GM18951 (cell line): ENCODE results near the gene CYP2S1.
"Not testable (repeated sequence)": the region's sequence is repeated elsewhere in the genome, so short reads cannot be mapped to it uniquely, and the experiment has no call there.

ENCODE experiments used
- POLR2A ChIP-seq: IDR thresholded peaks from 4 replicates; pipeline ENCODE4 v1.6.1; 2011; ENCODE audit warnings: mild to moderate bottlenecking; ENCODE audit not compliant: insufficient read length, insufficient read depth; ENCODE audit errors: extremely low read depth
- in situ Hi-C: fragments of 300-500 bp; cut with MboI; formaldehyde crosslinking; loops from one replicate; pipeline ENCODE4 v1.12.0; 2022; ENCODE audit warnings: low sequenced_read_pairs, mixed read lengths, inconsistent platforms; ENCODE audit not compliant: unreplicated experiment

The CYP2S1 gene

GRCh38 chr19:41192574-41193429 lies at the start of gene CYP2S1:
TSS of gene CYP2S1 (plus strand) at chr19:41193219. CDS start at chr19:41193265, 46 bp downstream.
- TF ChIP-seq POLR2A, result peak; percentile 21
- in situ Hi-C loops, result no loop called here

GRCh38 chr19:41144403-41144802 lies 48.6 kb upstream of the CYP2S1 start:
- TF ChIP-seq POLR2A, result no peak
- in situ Hi-C loops, result loop anchor here (25.0 kb wide), 1 partner anchor 482 kb away; no protein-coding TSS in a partner anchor

GRCh38 chr19:41149831-41150230 lies 43.2 kb upstream of the CYP2S1 start:
- TF ChIP-seq POLR2A, result no peak
- in situ Hi-C loops, result loop anchor here (25.0 kb wide), 1 partner anchor 488 kb away; no protein-coding TSS in a partner anchor

GRCh38 chr19:41150986-41151385 lies 42.0 kb upstream of the CYP2S1 start:
- in situ Hi-C loops, result not testable (repeated sequence)

- in situ Hi-C loops, result no loop called here
- TF ChIP-seq POLR2A, result no peak
Measured at GRCh38 chr19:41154060-41154459, 39.0 kb upstream of the CYP2S1 start.

- in situ Hi-C loops, result no loop called here
- TF ChIP-seq POLR2A, result no peak
Measured at GRCh38 chr19:41156207-41156606, 36.8 kb upstream of the CYP2S1 start.

GRCh38 chr19:41159881-41160280 lies 33.1 kb upstream of the CYP2S1 start:
- in situ Hi-C loops, result no loop called here
- no peak for TF ChIP-seq POLR2A

GRCh38 chr19:41161903-41162302 lies 31.1 kb upstream of the CYP2S1 start:
- in situ Hi-C loops, result no loop called here

GRCh38 chr19:41166944-41167804 lies 25.8 kb upstream of the CYP2S1 start:
- TF ChIP-seq POLR2A, result no peak
- in situ Hi-C loops, result no loop called here

More at GRCh38 chr19:41161903-41162302, 31.1 kb upstream of the CYP2S1 start:
- TF ChIP-seq POLR2A, result no peak

- in situ Hi-C loops, result no loop called here
- TF ChIP-seq POLR2A, result no peak
Measured at GRCh38 chr19:41172297-41173164, 20.5 kb upstream of the CYP2S1 start.

GRCh38 chr19:41174297-41174928 lies 18.6 kb upstream of the CYP2S1 start:
- TF ChIP-seq POLR2A, result no peak
- in situ Hi-C loops, result no loop called here

- no peak for TF ChIP-seq POLR2A
- in situ Hi-C loops, result no loop called here
Measured at GRCh38 chr19:41175801-41176777, 16.9 kb upstream of the CYP2S1 start.

GRCh38 chr19:41180173-41180572 lies 12.8 kb upstream of the CYP2S1 start:
- in situ Hi-C loops, result not testable (repeated sequence)
